Right ventricle myocardium inferior (tissue), 1 donor: ENCODE measurements around the gene SLAMF9. TPM values are rescaled to one million over a fixed set of nuclear protein-coding genes. Genes with fewer than 3 reads are reported as not detected.
A peak's percentile ranks its signal among the peaks of the same experiment; 100 is the strongest.

Experiments used
- ATAC-seq: fragments of 200-7000 bp; cut with Tn5 transposase; one replicate; pipeline ENCODE4 v1.9.1; 2020; ENCODE audit warnings: mild to moderate bottlenecking, moderate library complexity
- DNase-seq: peaks from one replicate; pipeline ENCODE4 v3.0.0; 2021; ENCODE audit errors: missing footprints
- intact Hi-C: fragments of 100-400 bp; cut with DNase I; formaldehyde crosslinking; loops from one replicate; pipeline ENCODE4 v1.11.0; 2022
- total RNA-seq: library from RNA; stranded (reverse); fragmentation: NEBNext Ultra II Directional; extraction: Animal tissue kit (Norgen Biotek cat#: 25700); gene quantifications from one replicate; pipeline ENCODE4 v1.2.1, GENCODE V29; 2021
- donor health status: DM: no; HTN: yes; CAD: no; lungs with severe emphysema.

The SLAMF9 gene
- total RNA-seq, 1 donor from 2014 or later, result not detected

- ATAC-seq (no peak), DNase-seq (no peak)
- intact Hi-C loops, result no loop called here
These were observed 15.7 kb downstream of the SLAMF9 start for GRCh38 chr1:159938211-159938852.

DNA sequence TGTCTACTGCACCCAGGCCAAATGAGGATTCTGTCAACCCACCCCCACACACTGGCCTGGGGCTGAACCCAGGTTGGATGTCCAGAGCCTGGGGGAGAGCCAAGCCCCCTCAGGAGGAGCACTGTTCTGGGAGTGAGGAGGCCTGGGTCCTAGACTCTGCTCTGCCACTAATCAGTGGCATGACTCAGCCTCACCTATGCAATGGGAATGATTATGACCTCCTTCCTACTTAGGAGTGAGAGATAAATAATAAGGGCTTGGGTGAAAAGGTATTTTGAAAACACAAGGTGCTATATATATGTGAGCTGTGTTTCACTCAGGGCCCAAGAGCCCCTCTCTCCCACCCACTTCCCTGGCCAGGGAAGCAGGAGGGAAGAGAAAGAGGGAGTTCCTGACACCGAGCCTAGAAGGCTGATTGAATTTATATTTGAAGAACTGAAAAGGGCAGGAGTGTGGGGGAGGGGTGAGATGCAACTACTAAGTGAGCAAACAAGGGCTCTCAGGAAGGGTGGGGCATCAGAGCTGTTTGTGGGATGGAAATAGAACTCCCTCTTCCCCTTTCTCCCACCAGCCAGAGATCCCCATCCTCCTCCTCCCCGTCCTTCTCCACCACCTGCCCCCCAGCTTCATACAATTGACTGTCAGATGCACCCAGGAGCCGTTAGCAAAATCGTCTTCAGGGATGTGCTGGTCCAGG, 16.8 kb downstream of the SLAMF9 start:
- DNase-seq (no peak), ATAC-seq (no peak)
- intact Hi-C loops, result no loop called here

DNA sequence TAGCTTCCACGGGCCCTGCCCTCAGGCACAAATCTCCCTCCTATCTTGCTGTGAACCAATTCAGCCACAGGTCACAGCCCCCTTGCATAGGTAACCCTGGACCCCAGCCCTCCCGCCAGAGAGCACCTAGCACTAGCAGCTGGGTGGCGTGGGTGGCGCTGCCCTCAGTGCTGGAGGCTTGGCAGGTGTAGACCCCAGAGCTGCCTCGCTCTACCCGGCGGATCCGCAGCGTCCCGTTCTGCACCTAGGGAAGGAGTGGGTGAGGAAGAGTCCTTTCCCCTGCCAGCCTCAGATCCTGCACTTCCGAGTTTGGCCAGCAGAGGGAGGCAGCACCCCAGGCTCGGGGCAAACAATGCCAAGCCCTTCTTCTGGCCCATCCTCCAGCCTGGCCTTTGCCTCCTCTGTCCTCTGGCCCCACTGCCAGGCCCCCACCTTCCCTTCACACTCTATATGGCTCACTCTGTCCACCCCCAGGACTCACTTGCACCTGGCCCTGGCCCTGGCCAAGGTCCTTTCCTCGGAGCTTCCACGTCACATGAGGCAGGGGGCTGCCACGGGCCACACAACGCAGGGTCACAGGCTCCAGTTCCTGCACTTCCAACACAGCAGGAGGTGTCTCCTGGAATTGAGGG, 17.6 kb downstream of the SLAMF9 start:
- ATAC-seq (peak; percentile 45), DNase-seq (peak; percentile 86)
- intact Hi-C loops, result loop anchor here (1.0 kb wide), 1 partner anchor 71 kb away; no protein-coding TSS in a partner anchor

GRCh38 chr1:159935719-159936272, 18.2 kb downstream of the SLAMF9 start:
- DNase-seq (no peak), ATAC-seq (no peak)
- intact Hi-C loops, result loop anchor here (1.0 kb wide), 1 partner anchor 72 kb away; no protein-coding TSS in a partner anchor

GRCh38 chr1:159935305-159935704, 18.7 kb downstream of the SLAMF9 start:
- intact Hi-C loops, result no loop called here
- no peak for DNase-seq
- no peak for ATAC-seq

- ATAC-seq (no peak), DNase-seq (no peak)
- intact Hi-C loops, result no loop called here
These were observed 19.6 kb downstream of the SLAMF9 start for GRCh38 chr1:159934136-159935039.

- no peak for DNase-seq
- intact Hi-C loops, result no loop called here
- ATAC-seq, result no peak
These were observed 20.7 kb downstream of the SLAMF9 start for GRCh38 chr1:159933347-159933746.

GRCh38 chr1:159932296-159933285, 21.4 kb downstream of the SLAMF9 start:
- ATAC-seq (no peak), DNase-seq (no peak)
- intact Hi-C loops, result no loop called here

DNA sequence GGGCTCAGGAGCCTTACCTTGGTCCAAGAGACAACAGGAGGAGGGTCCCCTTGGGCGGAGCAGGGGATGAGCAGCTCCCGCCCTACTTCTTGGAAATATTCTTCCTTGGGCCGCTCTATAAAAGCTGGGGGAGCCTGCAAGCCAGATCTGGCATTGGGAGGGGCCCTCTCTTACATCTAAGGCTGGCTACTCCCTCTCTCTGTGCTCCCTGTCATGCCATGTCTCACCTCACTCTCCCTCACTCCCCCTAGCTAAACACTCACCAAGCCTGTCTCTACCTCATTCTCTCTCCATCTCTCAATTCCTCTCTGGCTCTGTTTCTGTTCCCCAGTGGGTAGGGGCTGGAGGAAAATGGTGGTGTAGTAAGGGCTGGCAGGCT, 22.3 kb downstream of the SLAMF9 start:
- intact Hi-C loops, result no loop called here
- ATAC-seq (no peak), DNase-seq (no peak)

GRCh38 chr1:159931101-159931794, 22.8 kb downstream of the SLAMF9 start:
- intact Hi-C loops, result no loop called here
- ATAC-seq (no peak), DNase-seq (no peak)

- intact Hi-C loops, result no loop called here
- DNase-seq (no peak), ATAC-seq (no peak)
These were observed 23.4 kb downstream of the SLAMF9 start for GRCh38 chr1:159930634-159931033.

- DNase-seq (no peak), ATAC-seq (no peak)
- intact Hi-C loops, result no loop called here
These were observed 23.8 kb downstream of the SLAMF9 start for GRCh38 chr1:159930216-159930615.

- intact Hi-C loops, result loop anchor here (5.0 kb wide), 1 partner anchor 37 kb away; no protein-coding TSS in a partner anchor
- ATAC-seq (no peak), DNase-seq (no peak)
These were observed 24.6 kb downstream of the SLAMF9 start for GRCh38 chr1:159929155-159930051.

DNA sequence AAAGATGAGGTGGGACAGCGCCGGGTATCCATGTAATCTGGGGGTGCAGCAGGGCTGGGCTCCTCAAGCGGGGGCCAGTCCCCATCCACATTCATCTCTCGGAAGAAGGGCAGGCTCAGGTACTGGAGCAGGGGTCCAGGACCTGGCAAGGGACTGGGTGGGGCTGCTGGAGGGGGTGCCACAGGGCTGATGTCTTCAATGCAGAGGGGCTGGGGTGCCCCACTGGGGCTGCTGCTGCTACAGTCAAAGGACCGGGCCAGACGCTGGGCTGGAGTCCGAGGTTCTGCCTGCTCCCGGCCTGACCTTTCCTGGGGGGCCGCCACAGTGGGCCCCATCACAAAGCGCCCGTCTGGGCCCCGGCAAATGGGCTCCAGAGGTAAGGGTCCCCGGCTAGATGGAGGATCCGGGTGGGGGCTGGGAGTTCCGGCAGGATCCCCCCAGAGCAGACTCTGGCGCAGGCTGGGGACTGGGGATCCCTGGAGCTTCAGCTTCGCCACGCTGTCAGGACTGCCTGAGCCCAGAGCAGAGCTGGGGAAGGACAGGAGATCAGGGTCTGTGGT, 25.5 kb downstream of the SLAMF9 start:
- intact Hi-C loops, result loop anchor here (5.0 kb wide), 1 partner anchor 36 kb away; no protein-coding TSS in a partner anchor
- ATAC-seq, result no peak
- DNase-seq, result no peak

DNA sequence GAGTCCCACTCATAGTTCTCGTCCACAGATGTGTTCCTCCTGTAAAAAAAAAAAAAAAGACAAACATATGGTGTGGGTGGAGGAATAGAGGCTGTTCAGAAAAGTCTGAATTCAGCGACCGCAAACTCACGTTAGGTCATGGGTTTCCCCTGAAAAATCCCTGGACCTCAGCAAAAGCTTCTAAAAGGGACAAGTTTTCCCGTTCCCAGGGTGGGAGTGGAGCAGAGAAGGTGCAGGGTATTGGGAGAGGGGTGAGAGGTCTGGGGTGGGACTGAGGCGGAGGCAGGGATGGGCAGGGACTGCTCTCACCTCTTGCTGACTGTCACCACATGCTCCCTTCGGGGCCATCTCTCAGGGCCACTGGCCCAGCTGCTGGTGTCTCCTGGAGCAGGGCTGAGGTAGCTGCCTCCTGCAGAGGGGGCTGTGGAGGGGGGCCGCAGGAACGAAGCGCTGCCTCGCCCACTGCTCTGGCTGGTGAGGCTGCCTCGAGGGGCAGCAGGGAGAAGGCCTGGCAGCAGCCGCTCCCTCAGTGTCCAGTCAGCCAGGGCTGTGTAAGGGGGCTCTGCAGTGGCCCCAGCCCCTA, 26.1 kb downstream of the SLAMF9 start:
- intact Hi-C loops, result loop anchor here (5.0 kb wide), 1 partner anchor 36 kb away; no protein-coding TSS in a partner anchor
- ATAC-seq (no peak), DNase-seq (no peak)
